B cell (primary cell): ENCODE data around the gene KAT2A. TPM values are rescaled to one million over a fixed set of nuclear protein-coding genes. Genes with fewer than 3 reads are reported as not detected.

Experiments used
- ATAC-seq: fragments of 200-7000 bp; cut with Tn5 transposase; one replicate; pipeline ENCODE4 v1.10.0; 2021; ENCODE audit warnings: low read depth, mild to moderate bottlenecking, moderate number of reproducible peaks, moderate library complexity
- CTCF ChIA-PET: fragments of 350-600 bp; sonication (Branson Sonifier 250); formaldehyde crosslinking; loops from one replicate; lab custom pipeline; 2021; ENCODE audit warnings: antibody characterized with exemption, inconsistent platforms; lab: Charles Lee
- POLR2A ChIA-PET: fragments of 350-600 bp; sonication (Branson Sonifier 250); formaldehyde crosslinking; loops from one replicate; lab custom pipeline; 2021; ENCODE audit warnings: antibody characterized with exemption; lab: Charles Lee
- DNase-seq: peaks from one replicate; pipeline ENCODE4 v3.0.0; 2013
- H2AFZ ChIP-seq: 2 replicates; pipeline ENCODE4 v1.6.1; 2012; ENCODE audit warnings: mild to moderate bottlenecking, low read depth, low read length; ENCODE audit not compliant: insufficient read depth, poor library complexity, severe bottlenecking
- H3K27ac ChIP-seq, 2 donors: 1 replicate in 1 of 2; 2 replicates in 1 of 2; pipeline ENCODE4 v1.5.1; 2012 to 2013; ENCODE audit warnings: low read length in 2 of 2, mild to moderate bottlenecking in 2 of 2, moderate library complexity in 1 of 2
- H3K27me3 ChIP-seq, 4 experiments: fragments of 200-600 bp in 1 of 4; sonication (generic) in 1 of 4; replicated peaks in 1 of 4; 1 replicate in 2 of 4; 2 replicates in 2 of 4; pipeline versions ENCODE4 v1.6.1 to v1.7.0; 2013 to 2016; ENCODE audit warnings: low read length in 3 of 4, mild to moderate bottlenecking in 2 of 4, mixed read lengths in 1 of 4, moderate library complexity in 1 of 4; ENCODE audit not compliant: insufficient read depth in 4 of 4, control insufficient read depth in 3 of 4; ENCODE audit errors: control extremely low read depth in 1 of 4
- H3K36me3 ChIP-seq, 2 experiments: replicated peaks in 1 of 2; 1 replicate in 1 of 2; 2 replicates in 1 of 2; pipeline versions ENCODE4 v1.6.1 to v1.7.1; 2013; ENCODE audit warnings: low read length in 1 of 2; ENCODE audit not compliant: insufficient read depth in 2 of 2, control insufficient read depth in 1 of 2; ENCODE audit errors: control extremely low read depth in 1 of 2, extremely low read depth in 1 of 2
- H3K4me1 ChIP-seq, 2 donors: fragments of 200-600 bp in 1 of 2; sonication (generic) in 1 of 2; 1 replicate in 1 of 2; 2 replicates in 1 of 2; pipeline versions ENCODE4 v1.5.1 to v1.6.1; 2013 to 2017; ENCODE audit warnings: low read length in 2 of 2; ENCODE audit not compliant: control insufficient read depth in 2 of 2, insufficient read depth in 2 of 2
- H3K4me2 ChIP-seq: replicated peaks from 2 replicates; pipeline ENCODE3; 2012; ENCODE audit warnings: mild to moderate bottlenecking, low read depth, low read length; ENCODE audit not compliant: poor library complexity, severe bottlenecking
- H3K4me3 ChIP-seq, 5 experiments: fragments of 200-600 bp in 1 of 5; sonication (generic) in 1 of 5; 1 replicate in 3 of 5; 2 replicates in 2 of 5; pipeline versions ENCODE4 v1.5.1 to v1.7.0; 2011 to 2016; ENCODE audit warnings: low read length in 4 of 5, mild to moderate bottlenecking in 4 of 5, low read depth in 2 of 5, control low read depth in 1 of 5, moderate library complexity in 1 of 5; ENCODE audit not compliant: insufficient read depth in 1 of 5; ENCODE audit errors: control extremely low read depth in 1 of 5, extremely low read depth in 1 of 5
- H3K79me2 ChIP-seq: fragments of 200-600 bp; sonication (generic); one replicate; pipeline ENCODE4 v1.6.0; 2016; ENCODE audit warnings: low read length; ENCODE audit not compliant: control insufficient read depth, insufficient read depth
- H3K9ac ChIP-seq: fragments of 200-600 bp; sonication (generic); 2 replicates; pipeline ENCODE4 v1.6.1; 2017; ENCODE audit warnings: mild to moderate bottlenecking, low read length, moderate library complexity
- H3K9me3 ChIP-seq, 3 donors: one replicate each; pipeline versions ENCODE4 v1.6.1 to v1.7.1; 2013; ENCODE audit warnings: low read length in 2 of 3; ENCODE audit not compliant: control insufficient read depth in 2 of 3, insufficient read depth in 1 of 3; ENCODE audit errors: control extremely low read depth in 1 of 3
- H4K20me1 ChIP-seq: 2 replicates; pipeline ENCODE4 v1.6.0; 2012; ENCODE audit warnings: mild to moderate bottlenecking, low read length; ENCODE audit not compliant: insufficient read depth, control insufficient read depth, poor library complexity, severe bottlenecking
- H3K27ac Mint-ChIP-seq: one replicate; pipeline ENCODE4 v1.8.0; 2021; ENCODE audit warnings: mixed read lengths
- H3K27me3 Mint-ChIP-seq: one replicate; pipeline ENCODE4 v1.8.0; 2021; ENCODE audit warnings: mixed read lengths
- H3K4me1 Mint-ChIP-seq: one replicate; pipeline ENCODE4 v1.8.0; 2021; ENCODE audit warnings: mixed read lengths
- H3K4me3 Mint-ChIP-seq: one replicate; pipeline ENCODE4 v1.8.0; 2021; ENCODE audit warnings: mixed read lengths
- H3K9me3 Mint-ChIP-seq: one replicate; pipeline ENCODE4 v1.8.0; 2022; ENCODE audit warnings: mixed read lengths; ENCODE audit not compliant: insufficient read depth
- CTCF ChIP-seq: fragments of 200-600 bp; IDR thresholded peaks from one replicate; pipeline ENCODE4 v1.8.0; 2022; ENCODE audit warnings: antibody characterized with exemption, mild to moderate bottlenecking
- EZH2 ChIP-seq: IDR thresholded peaks from 2 replicates; pipeline ENCODE4 v1.6.1; 2012; ENCODE audit warnings: borderline replicate concordance, low read depth, mild to moderate bottlenecking, moderate library complexity, low read length; ENCODE audit not compliant: insufficient read depth, poor library complexity, severe bottlenecking
- whole genome bisulfite sequencing: methylation state at CpG from one replicate; pipeline ENCODE4 v1.1.5; 2013; ENCODE audit warnings: missing lambda C conversion rate; ENCODE audit not compliant: insufficient coverage; 5-methylcytosine and 5-hydroxymethylcytosine counted together
- intact Hi-C: fragments of 100-400 bp; cut with micrococcal nuclease; formaldehyde crosslinking; loops from one replicate; pipeline ENCODE4 v1.10.0; 2022
- polyA plus RNA-seq: library from polyadenylated mRNA; depleted of rRNA; stranded (reverse); fragments of >200 nt; gene quantifications from 2 replicates; pipeline ENCODE4 v1.2.3, GENCODE V29; 2012
- total RNA-seq, 2 donors: library from RNA; stranded (reverse); fragments of 120-200 nt in 1 of 2; gene quantifications; 1 replicate in 1 of 2; 2 replicates in 1 of 2; pipeline versions ENCODE4 v1.2.3 to v1.2.4, GENCODE V29; 2013 to 2022

KAT2A gene
- total and polyA plus RNA-seq, 2 donors (not counting 1 experiment from before 2014, with no cell fraction given): 66.3 to 155 TPM

DNA sequence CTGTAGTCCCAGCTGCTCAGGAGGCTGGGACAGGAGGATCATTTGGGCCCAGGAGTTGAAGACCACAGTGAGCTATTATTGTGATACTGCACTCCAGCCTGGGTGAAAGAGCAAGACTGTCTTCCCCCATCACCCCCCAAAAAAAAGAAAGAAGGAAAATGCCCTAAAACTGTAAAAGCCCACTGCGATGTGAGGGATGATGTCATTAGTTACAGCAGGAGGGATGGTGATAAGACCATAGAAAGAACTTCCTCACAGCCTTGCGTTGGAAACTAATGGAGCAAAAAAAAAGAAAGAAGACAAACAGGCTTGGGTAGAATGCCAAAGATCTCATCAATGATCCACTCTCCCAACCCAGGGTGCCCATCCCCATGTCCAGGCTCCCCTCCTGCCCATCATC, 41.6 kb downstream of the KAT2A start:
- H3K27me3 ChIP-seq: peaks cover 0 to 3% (median 0%) of the 10 kb centered on the region in 4 experiments
- Mint-ChIP-seq H3K4me1 (no peaks in the 10 kb centered on the region), H3K27me3 (no peaks in the 10 kb centered on the region), H3K4me3 (no peak overlapping the region), H3K9me3 (no peaks in the 10 kb centered on the region), H3K27ac (no peak overlapping the region)
- CTCF ChIA-PET: interaction anchor here (0.6 to 1.2 kb wide), 2 partner anchors 11 to 36 kb away, joined by 3 read pairs; no protein-coding TSS in a partner anchor
- no peak overlapping the region for H2AFZ ChIP-seq
- DNase-seq (no peak), ATAC-seq (no peak)
- no peak for TF ChIP-seq CTCF
- intact Hi-C loops: no loop called here
- POLR2A ChIA-PET: interaction anchor here (0.7 kb wide), 1 partner anchor 106 kb away, joined by 5 read pairs; no protein-coding TSS in a partner anchor
- no peaks in the 10 kb centered on the region for H4K20me1 ChIP-seq
- no peak overlapping the region for H3K27ac ChIP-seq
- H3K4me3 ChIP-seq: no peak overlapping the region
- H3K36me3 ChIP-seq: no peaks in the 10 kb centered on the region
- H3K4me1 ChIP-seq: no peaks in the 10 kb centered on the region
- H3K9me3 ChIP-seq: no peaks in the 10 kb centered on the region
- WGBS: no CpG with 5 or more reads among the region's 2 CpGs
- no peak overlapping the region for H3K4me2 ChIP-seq
- no peaks in the 10 kb centered on the region for H3K79me2 ChIP-seq
- H3K9ac ChIP-seq: no peak overlapping the region

DNA sequence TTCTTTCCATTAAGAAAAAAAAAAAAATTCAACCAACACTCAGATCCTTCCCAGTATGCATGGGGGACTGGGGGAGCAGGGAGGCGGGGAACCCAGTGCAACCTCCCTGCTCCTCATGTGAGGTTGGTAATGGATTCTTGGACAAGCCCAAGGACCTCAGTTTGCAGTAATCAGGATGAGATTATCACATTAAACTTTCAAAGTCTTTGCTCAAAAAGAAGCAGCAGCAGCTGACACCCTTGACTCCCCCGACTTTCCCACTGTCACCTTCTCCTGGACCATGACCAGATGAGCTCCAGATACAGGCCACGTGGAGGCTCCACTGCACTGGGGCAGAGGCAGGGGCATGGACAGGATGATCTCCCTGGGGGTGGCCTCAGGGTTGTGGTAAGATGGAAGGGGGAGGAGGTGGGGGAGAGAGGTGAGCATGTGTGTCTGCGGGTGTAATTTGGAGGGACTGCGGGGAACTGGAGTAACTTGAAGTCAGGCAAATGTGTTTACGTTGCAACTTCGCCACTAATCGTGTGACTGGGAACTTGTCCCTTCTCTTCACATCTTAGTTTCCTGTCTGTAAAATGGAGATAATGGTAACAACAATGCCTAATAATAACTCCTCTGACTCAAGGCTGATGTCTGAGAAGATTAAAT, 42.6 kb downstream of the KAT2A start:
- no peaks in the 10 kb centered on the region for H3K36me3 ChIP-seq
- no peak overlapping the region for H2AFZ ChIP-seq
- CTCF ChIA-PET: no interaction called here
- H3K9ac ChIP-seq: no peak overlapping the region
- no peak overlapping the region for H3K27ac ChIP-seq
- no peaks in the 10 kb centered on the region for H3K9me3 ChIP-seq
- Mint-ChIP-seq H3K4me3 (no peak overlapping the region), H3K27me3 (peaks cover 6% of the 10 kb centered on the region), H3K4me1 (no peaks in the 10 kb centered on the region), H3K9me3 (no peaks in the 10 kb centered on the region), H3K27ac (no peak overlapping the region)
- H3K27me3 ChIP-seq: peaks cover 0 to 8% (median 0%) of the 10 kb centered on the region in 4 experiments
- H3K79me2 ChIP-seq: no peaks in the 10 kb centered on the region
- no peak overlapping the region for H3K4me3 ChIP-seq
- H3K4me1 ChIP-seq: no peaks in the 10 kb centered on the region
- intact Hi-C loops: no loop called here
- WGBS: 48% methylated on average over 4 of the region's 8 CpGs
- TF ChIP-seq EZH2: no peak
- TF ChIP-seq CTCF: no peak
- no peak overlapping the region for H3K4me2 ChIP-seq
- no peaks in the 10 kb centered on the region for H4K20me1 ChIP-seq
- ATAC-seq: no peak
- no peak for DNase-seq
- POLR2A ChIA-PET: interaction anchor here (0.7 kb wide), 1 partner anchor 1880 kb away, joined by 5 read pairs; no protein-coding TSS in a partner anchor
